GM18511 (cell line): ENCODE data around the gene ZNF385A.
"Not testable (repeated sequence)": the region's sequence is repeated elsewhere in the genome, so short reads cannot be mapped to it uniquely, and the experiment has no call there.

Experiments
- ATAC-seq: cut with Tn5 transposase; IDR thresholded peaks from one replicate; pipeline ENCODE4 v1.9.1; 2021; ENCODE audit warnings: mild to moderate bottlenecking, moderate library complexity; ENCODE audit not compliant: unreplicated experiment

The ZNF385A gene

GRCh38 chr12:54358191-54358944 lies 26.2 kb downstream of the ZNF385A start:
- ATAC-seq: no peak

- ATAC-seq: no peak
These were observed 26.9 kb downstream of the ZNF385A start for GRCh38 chr12:54357506-54358190.

- ATAC-seq: no peak
These were observed 27.6 kb downstream of the ZNF385A start for GRCh38 chr12:54356951-54357356.

- no peak for ATAC-seq
These were observed 28.3 kb downstream of the ZNF385A start for GRCh38 chr12:54356228-54356627.

- no peak for ATAC-seq
These were observed 29.3 kb downstream of the ZNF385A start for GRCh38 chr12:54355104-54355815.

- ATAC-seq: not testable (repeated sequence)
These were observed 30.3 kb downstream of the ZNF385A start for GRCh38 chr12:54354271-54354670.

GRCh38 chr12:54352891-54353874 lies 31.4 kb downstream of the ZNF385A start:
- no peak for ATAC-seq

- ATAC-seq: no peak
These were observed 32.5 kb downstream of the ZNF385A start for GRCh38 chr12:54352022-54352531.

GRCh38 chr12:54351341-54351740 lies 33.2 kb downstream of the ZNF385A start:
- no peak for ATAC-seq

- no peak for ATAC-seq
These were observed 33.8 kb downstream of the ZNF385A start for GRCh38 chr12:54350743-54351142.

- no peak for ATAC-seq
These were observed 34.9 kb downstream of the ZNF385A start for GRCh38 chr12:54349679-54350078.

- no peak for ATAC-seq
These were observed 35.5 kb downstream of the ZNF385A start for GRCh38 chr12:54349036-54349435.

GRCh38 chr12:54341378-54342300 lies 42.9 kb downstream of the ZNF385A start:
- no peak for ATAC-seq

- ATAC-seq: no peak
These were observed 43.7 kb downstream of the ZNF385A start for GRCh38 chr12:54340846-54341245.

GRCh38 chr12:54338698-54339296 lies 45.7 kb downstream of the ZNF385A start:
- no peak for ATAC-seq

GRCh38 chr12:54337854-54338650 lies 46.5 kb downstream of the ZNF385A start:
- no peak for ATAC-seq

- no peak for ATAC-seq
These were observed 47.2 kb downstream of the ZNF385A start for GRCh38 chr12:54337280-54337842.
